Hepatocyte (in vitro differentiated cells): ENCODE data around the gene USP11.

Source experiments
- CTCF ChIP-seq: fragments of 200-600 bp; sonication (generic); IDR thresholded peaks from 2 replicates; pipeline ENCODE4 v1.5.1; 2016; ENCODE audit warnings: antibody characterized with exemption, mild to moderate bottlenecking; ENCODE audit not compliant: poor library complexity
- EZH2 ChIP-seq: fragments of 200-600 bp; sonication (generic); IDR thresholded peaks from 2 replicates; pipeline ENCODE4 v1.6.1; 2016; ENCODE audit warnings: antibody characterized with exemption, mild to moderate bottlenecking, borderline replicate concordance

DNA sequence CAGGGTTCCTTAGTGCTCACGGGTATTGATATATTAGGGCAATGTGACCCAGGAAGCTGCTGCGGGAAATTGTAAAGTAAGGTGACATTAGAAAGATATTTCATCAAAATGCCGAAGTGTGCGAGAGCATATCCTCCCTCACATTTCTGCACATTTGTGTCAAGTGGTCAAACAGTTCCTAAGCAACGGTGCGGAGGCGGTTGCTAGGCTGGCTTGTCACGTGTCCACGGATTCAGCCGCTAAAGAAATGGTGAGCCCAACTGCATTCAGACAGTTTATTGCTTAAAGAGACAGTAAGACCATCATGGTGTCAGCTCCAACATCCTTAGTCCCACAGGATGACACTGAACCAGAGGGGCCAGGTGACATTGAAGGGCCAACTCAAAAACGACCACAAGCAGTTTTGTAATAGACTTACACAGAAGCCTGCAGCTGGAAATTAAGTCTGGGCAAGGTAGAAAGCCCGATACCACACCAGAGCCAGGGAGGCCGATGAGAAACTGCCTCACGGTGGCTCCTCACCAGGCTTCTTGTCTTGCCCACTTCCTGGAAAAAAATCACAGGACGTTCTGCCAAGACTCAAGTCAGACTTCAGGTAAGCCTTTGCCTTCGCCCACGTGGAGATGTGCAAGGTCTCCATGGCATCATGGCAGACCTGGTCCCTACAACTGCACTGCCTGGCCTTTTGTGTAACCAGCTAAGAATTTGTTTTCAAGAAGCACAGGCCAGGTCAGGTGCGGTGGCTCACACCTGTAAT is 50.4 kb downstream of the USP11 start:
- TF ChIP-seq EZH2 (no peak), CTCF (no peak)
